Tibial artery (tissue), 4 donors: ENCODE results near the gene TMEM63A.
"Not testable (repeated sequence)": the region's sequence is repeated elsewhere in the genome, so short reads cannot be mapped to it uniquely, and the experiment has no call there.

Experiments
- DNase-seq, 2 donors: peaks; one replicate each; pipeline ENCODE4 v3.0.0-alpha.2; 2019
- H3K27ac ChIP-seq, 2 donors: fragments of 200-600 bp; sonication (generic) in 1 of 2; 1 replicate in 1 of 2; 2 replicates in 1 of 2; pipeline ENCODE4 v1.5.1; 2018 to 2019; ENCODE audit warnings: mild to moderate bottlenecking in 1 of 2
- H3K27me3 ChIP-seq, 2 donors: fragments of 200-600 bp; sonication (generic) in 1 of 2; one replicate each; pipeline versions ENCODE4 v1.5.1 to v1.6.0; 2016 to 2019
- H3K36me3 ChIP-seq, 3 donors: fragments of 200-600 bp; sonication (generic) in 2 of 3; one replicate each; pipeline ENCODE4 v1.5.1; 2016 to 2019; ENCODE audit warnings: mild to moderate bottlenecking in 2 of 3
- H3K4me1 ChIP-seq, 4 donors: fragments of 200-600 bp; sonication (generic) in 2 of 4; 1 replicate in 3 of 4; 2 replicates in 1 of 4; pipeline ENCODE4 v1.5.1; 2016 to 2019
- H3K4me3 ChIP-seq, 2 donors: fragments of 200-600 bp; sonication (generic) in 1 of 2; 1 replicate in 1 of 2; 2 replicates in 1 of 2; pipeline ENCODE4 v1.5.1; 2018 to 2019; ENCODE audit warnings: mild to moderate bottlenecking in 2 of 2
- H3K9me3 ChIP-seq, 3 donors: fragments of 200-600 bp; sonication (generic) in 1 of 3; one replicate each; pipeline ENCODE4 v1.5.1; 2016 to 2019
- intact Hi-C: fragments of 100-400 bp; cut with DNase I; formaldehyde crosslinking; loops from one replicate; pipeline ENCODE4 v1.15.0; 2023; ENCODE audit warnings: low total_unique reads
- TF ChIP-seq, protein P1 (sequence below), 2 experiments: fragments of 200-600 bp in 1 of 2; fragments of 450-650 bp in 1 of 2; IDR thresholded peaks; one replicate each; pipeline ENCODE4 v1.5.1; 2017 to 2019; ENCODE audit warnings: antibody characterized with exemption in 2 of 2, mild to moderate bottlenecking in 1 of 2, moderate library complexity in 1 of 2

The TMEM63A gene

DNA sequence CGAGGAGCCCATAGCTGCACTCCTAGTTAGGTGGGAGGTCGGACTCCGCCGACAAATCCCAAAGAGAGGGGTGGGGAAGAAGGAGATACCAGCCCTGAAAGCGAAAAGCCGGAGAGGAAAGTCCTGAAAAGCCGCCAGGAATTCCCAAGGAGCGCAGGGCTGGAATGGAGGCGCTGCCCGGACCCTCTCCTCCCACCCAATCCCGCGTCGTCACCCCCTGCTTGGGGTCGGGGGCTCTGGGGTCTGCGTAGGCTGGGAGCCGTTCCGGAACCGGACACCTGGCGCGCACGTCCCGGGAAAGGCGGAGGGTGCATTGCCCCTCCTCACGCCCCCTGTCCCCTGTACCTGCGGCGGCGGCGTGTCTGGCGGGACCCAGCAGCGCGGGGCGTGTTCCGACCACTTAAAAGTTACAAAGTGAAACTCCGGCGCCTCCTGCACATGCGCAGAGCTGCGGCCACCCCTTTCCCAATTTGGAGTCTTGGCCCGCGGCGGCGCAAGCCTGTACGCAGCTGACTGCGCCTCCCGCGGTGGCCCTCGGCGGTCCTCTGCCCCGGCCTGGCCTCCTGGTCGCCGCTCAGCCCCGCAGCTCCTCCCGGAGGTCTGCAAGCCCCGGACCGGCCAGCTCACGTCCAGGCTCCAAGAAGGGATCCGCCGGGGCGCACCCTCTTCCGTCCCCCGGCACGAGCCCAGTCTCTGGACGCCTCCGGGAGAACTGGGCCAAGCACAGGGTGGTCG, at the start of gene TMEM63A:
Gene TMEM63A, minus strand, starts transcription at position 422 of the 735 bp plus-strand sequence. CDS start 4,800 bp downstream, outside the sequence.
- H3K27me3 ChIP-seq = no peaks in the 10 kb centered on the region
- no peaks in the 10 kb centered on the region for H3K9me3 ChIP-seq
- peaks cover 3 to 48% (median 47%) of the 10 kb centered on the region in 4 donors for H3K4me1 ChIP-seq
- TF ChIP-seq, protein P1, sequence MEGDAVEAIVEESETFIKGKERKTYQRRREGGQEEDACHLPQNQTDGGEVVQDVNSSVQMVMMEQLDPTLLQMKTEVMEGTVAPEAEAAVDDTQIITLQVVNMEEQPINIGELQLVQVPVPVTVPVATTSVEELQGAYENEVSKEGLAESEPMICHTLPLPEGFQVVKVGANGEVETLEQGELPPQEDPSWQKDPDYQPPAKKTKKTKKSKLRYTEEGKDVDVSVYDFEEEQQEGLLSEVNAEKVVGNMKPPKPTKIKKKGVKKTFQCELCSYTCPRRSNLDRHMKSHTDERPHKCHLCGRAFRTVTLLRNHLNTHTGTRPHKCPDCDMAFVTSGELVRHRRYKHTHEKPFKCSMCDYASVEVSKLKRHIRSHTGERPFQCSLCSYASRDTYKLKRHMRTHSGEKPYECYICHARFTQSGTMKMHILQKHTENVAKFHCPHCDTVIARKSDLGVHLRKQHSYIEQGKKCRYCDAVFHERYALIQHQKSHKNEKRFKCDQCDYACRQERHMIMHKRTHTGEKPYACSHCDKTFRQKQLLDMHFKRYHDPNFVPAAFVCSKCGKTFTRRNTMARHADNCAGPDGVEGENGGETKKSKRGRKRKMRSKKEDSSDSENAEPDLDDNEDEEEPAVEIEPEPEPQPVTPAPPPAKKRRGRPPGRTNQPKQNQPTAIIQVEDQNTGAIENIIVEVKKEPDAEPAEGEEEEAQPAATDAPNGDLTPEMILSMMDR (IDR thresholded peaks at IDR 0.05) = peak; percentile 52 to 58
- peak within 1 kb of the TSS; percentile 73 to 97 for H3K4me3 ChIP-seq
- DNase-seq = peak; percentile 94 to 96
- peaks cover 0 to 4% (median 0%) of the 10 kb centered on the region in 3 donors for H3K36me3 ChIP-seq
- intact Hi-C loops = no loop called here
- H3K27ac ChIP-seq = peak within 1 kb of the TSS; percentile 87 to 94

DNA sequence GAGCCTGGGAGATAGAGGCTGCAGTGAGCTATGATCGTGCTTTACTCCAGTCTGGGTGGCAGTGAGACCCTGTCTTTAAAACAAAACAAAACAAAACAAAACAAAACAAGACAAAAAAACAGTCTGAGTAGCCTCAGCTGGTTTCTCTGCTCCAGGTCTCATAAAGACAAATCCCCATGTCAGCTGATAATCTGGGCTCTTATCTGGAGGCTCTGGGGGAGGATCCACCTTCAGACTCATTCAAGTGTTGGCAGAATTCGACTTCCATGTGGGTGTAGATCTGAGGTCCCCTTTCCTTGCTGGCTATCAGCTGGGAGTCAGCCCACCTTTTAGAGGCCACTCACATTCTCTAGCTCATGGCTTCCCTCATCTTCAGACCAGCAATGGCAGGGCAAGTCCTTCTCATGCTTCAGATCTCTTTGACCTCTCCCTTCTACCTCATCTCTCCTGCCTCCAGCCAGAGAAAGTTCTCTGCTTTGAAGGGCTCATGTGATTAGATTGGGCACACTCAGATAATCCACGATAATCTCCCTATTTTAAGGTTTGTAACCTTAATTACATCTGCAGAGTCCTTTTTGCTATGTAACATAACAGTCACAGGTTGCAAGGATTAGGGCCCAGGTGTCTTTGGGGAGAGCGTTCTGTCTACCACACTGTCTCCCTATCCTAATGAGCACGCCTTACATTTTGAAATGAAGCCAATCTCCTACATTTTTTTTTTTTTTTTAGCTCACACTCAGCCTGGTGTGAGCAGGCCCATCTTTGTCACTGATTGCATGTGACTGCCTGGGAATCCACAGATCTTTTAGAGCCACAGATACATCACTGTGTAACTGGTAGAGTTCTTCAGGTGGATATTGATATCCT, 49.3 kb upstream of the TMEM63A start:
- no peaks in the 10 kb centered on the region for H3K9me3 ChIP-seq
- no peaks in the 10 kb centered on the region for H3K27me3 ChIP-seq
- H3K4me3 ChIP-seq = no peak overlapping the region
- H3K27ac ChIP-seq = no peak overlapping the region
- no peaks in the 10 kb centered on the region for H3K4me1 ChIP-seq
- DNase-seq = no peak
- TF ChIP-seq, protein P1 (IDR thresholded peaks at IDR 0.05) = no peak
- H3K36me3 ChIP-seq = no peaks in the 10 kb centered on the region
- intact Hi-C loops = no loop called here

DNA sequence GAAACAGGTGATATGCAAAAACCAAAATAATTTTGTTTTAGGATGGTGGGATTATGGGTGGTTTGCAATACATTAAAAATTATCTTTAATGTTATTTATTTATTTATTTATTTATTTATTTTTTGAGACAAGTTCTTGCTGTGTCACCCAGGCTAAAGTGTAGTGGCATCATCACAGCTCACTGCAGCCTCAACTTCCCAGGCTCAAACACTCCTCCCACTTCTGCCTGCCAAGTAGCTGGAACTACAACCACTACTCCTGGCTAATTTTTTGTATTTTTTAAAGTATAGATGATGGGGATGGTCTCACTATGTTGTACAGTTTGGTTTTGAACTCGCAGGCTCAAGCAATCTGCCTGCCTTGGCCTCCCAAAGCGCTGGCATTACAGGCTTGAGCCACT, 48.4 kb upstream of the TMEM63A start:
- H3K4me3 ChIP-seq = no peak overlapping the region
- TF ChIP-seq, protein P1 (IDR thresholded peaks at IDR 0.05) = no peak
- H3K36me3 ChIP-seq = no peaks in the 10 kb centered on the region
- no peak overlapping the region for H3K27ac ChIP-seq
- intact Hi-C loops = no loop called here
- no peaks in the 10 kb centered on the region for H3K27me3 ChIP-seq
- H3K9me3 ChIP-seq = no peaks in the 10 kb centered on the region
- no peak for DNase-seq
- H3K4me1 ChIP-seq = no peaks in the 10 kb centered on the region

DNA sequence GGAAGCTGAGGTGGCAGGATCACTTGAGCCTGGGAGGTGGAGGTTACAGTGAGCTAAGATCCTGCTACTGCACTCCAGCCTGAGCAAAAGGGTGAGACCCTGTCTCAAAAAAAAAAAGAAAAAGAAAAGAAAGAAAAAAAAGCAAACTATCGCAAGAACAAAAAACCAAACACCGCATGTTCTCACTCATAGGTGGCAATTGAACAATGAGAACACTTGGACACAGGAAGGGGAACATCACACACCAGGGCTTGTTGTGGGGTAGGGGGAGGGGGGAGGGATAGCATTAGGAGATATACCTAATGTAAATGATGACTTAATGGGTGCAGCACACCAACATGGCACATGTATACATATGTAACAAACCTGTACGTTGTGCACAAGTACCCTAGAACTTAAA, 47.3 kb upstream of the TMEM63A start:
- intact Hi-C loops, DNase-seq, H3K9me3 ChIP-seq, H3K4me1 ChIP-seq, H3K4me3 ChIP-seq, H3K36me3 ChIP-seq, H3K27ac ChIP-seq, H3K27me3 ChIP-seq: not testable (repeated sequence)

DNA sequence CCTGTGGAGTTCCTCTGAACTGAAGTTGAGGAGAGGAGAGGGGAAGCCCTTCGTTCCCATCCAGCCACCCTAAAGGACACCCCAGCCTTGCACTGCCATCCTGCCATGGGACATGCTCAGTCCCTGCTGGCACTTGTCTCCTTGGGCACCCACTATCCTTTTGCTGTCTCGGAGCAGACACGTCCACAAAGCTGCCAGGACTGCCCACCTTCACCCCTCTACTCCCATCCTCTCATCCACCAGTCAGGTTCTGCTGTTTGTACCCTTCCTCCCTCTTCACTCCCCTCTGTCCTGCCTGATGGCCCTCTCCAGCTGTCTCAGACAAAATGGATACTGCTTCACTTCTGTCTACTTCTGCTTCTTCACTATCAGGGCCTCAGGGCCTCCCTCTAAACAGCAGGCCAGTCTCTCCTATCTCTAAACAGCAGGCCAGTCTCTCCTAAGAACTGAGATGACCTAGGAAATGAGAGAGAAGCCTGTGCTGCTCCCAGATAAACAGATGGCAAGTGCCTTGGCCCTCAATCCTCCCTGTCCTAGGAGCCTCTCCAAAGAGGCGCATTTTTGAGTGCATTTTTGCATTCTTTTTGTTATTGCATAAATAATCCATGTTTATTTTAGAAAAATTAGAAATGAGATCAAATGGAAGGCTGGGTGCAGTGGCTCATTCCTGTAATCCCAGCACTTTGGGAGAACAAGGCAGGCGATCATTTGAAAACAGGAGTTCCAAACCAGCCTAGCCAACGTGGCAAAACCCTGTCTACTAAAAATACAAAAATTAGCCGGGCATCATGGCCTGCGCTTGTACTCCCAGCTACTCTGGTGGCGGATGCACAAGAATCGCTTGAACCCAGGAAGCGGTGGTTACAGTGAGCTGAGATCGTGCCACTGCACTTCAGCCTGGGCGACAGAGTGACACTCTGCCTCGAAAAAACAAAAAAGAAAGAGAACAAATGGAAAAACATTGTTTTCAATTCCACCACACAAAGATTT, 46.3 kb upstream of the TMEM63A start:
- Histone ChIP-seq H3K4me1 (peaks cover 0 to 8% (median 2%) of the 10 kb centered on the region in 4 donors), H3K4me3 (no peak overlapping the region), H3K27ac (no peak overlapping the region), H3K36me3 (no peaks in the 10 kb centered on the region), H3K27me3 (no peaks in the 10 kb centered on the region), H3K9me3 (no peaks in the 10 kb centered on the region)
- DNase-seq = no peak
- intact Hi-C loops = no loop called here
- TF ChIP-seq, protein P1 (IDR thresholded peaks at IDR 0.05) = no peak
